HCT116 (cell line): ENCODE measurements around the gene RBM44. TPM values are rescaled to one million over a fixed set of nuclear protein-coding genes. Genes with fewer than 3 reads are reported as not detected.

ENCODE experiments used
- ATAC-seq: fragments of 200-7000 bp; cut with Tn5 transposase; 2 replicates; pipeline ENCODE4 v1.9.1; 2020; ENCODE audit warnings: mild to moderate bottlenecking, moderate library complexity
- BruUV-seq: library from RNA; stranded (reverse); fragments of 400-500 nt; replicated peaks from 2 replicates; lab custom pipeline; 2021; lab: Mats Ljungman, UMichigan
- CTCF ChIA-PET: fragments of 300-600 bp; sonication (Branson Sonifier 250); formaldehyde crosslinking; loops from one replicate; lab custom pipeline; 2021; ENCODE audit warnings: antibody characterized with exemption; lab: Charles Lee
- POLR2A ChIA-PET: fragments of 300-600, 350-600 bp; sonication (Branson Sonifier 250); formaldehyde crosslinking; loops from one replicate; lab custom pipeline; 2021; ENCODE audit warnings: antibody characterized with exemption; lab: Charles Lee
- RAD21 ChIA-PET, 2 experiments: fragments of 300-600 bp; sonication (Branson Sonifier 250); formaldehyde crosslinking; loops; one replicate each; lab custom pipeline; 2023; ENCODE audit warnings: low total read pairs in 2 of 2; ENCODE audit not compliant: uncharacterized antibody in 2 of 2, unreplicated experiment in 2 of 2, low non-redundant PET in 1 of 2; lab: Charles Lee
- DNase-seq: peaks from one replicate; pipeline ENCODE4 v3.0.0-alpha.2; 2010; ENCODE audit warnings: low read depth, low spot score
- H2AFZ ChIP-seq: fragments of 200-600 bp; shearing (Covaris generic), sonication (generic); 2 replicates; pipeline ENCODE4 v1.6.1; 2017; ENCODE audit warnings: low read depth, mixed run types, mixed read lengths, antibody characterized with exemption, low read length; ENCODE audit not compliant: poor library complexity, severe bottlenecking
- H3K27ac ChIP-seq: 2 replicates; pipeline ENCODE4 v1.5.1; 2012; ENCODE audit warnings: low read depth, low read length
- H3K27me3 ChIP-seq: fragments of 200-600 bp; sonication (generic); 2 replicates; pipeline ENCODE4 v1.6.1; 2016; ENCODE audit warnings: mixed run types, low read length, mixed read lengths; ENCODE audit not compliant: insufficient read depth
- H3K36me3 ChIP-seq, 2 experiments: fragments of 200-500 bp in 1 of 2; fragments of 200-600 bp in 1 of 2; sonication (Bioruptor generic) in 1 of 2; sonication (generic) in 1 of 2; 2 replicates each; pipeline versions ENCODE4 v1.5.1 to v1.6.1; 2014 to 2016; ENCODE audit warnings: low read length in 2 of 2, inconsistent platforms in 1 of 2, mixed read lengths in 1 of 2, mixed run types in 1 of 2; ENCODE audit not compliant: insufficient read depth in 2 of 2, control insufficient read depth in 1 of 2
- H3K4me1 ChIP-seq, 2 experiments: fragments of 200-600 bp in 1 of 2; sonication (generic) in 1 of 2; 2 replicates each; pipeline versions ENCODE4 v1.5.1 to v1.6.1; 2012 to 2017; ENCODE audit warnings: low read length in 2 of 2, inconsistent platforms in 1 of 2, mild to moderate bottlenecking in 1 of 2, mixed read lengths in 1 of 2, mixed run types in 1 of 2, moderate library complexity in 1 of 2; ENCODE audit not compliant: insufficient read depth in 2 of 2, control insufficient read depth in 1 of 2
- H3K4me2 ChIP-seq: fragments of 200-600 bp; sonication (generic); 2 replicates; pipeline ENCODE4 v1.6.1; 2017; ENCODE audit warnings: mixed run types, low read length, mixed read lengths
- H3K4me3 ChIP-seq, 2 experiments: fragments of 200-600 bp in 1 of 2; sonication (generic) in 1 of 2; replicated peaks in 1 of 2; 2 replicates each; pipeline ENCODE4 v1.5.1; 2011 to 2016; ENCODE audit warnings: low read length in 2 of 2, control low read depth in 1 of 2, low read depth in 1 of 2, mild to moderate bottlenecking in 1 of 2, mixed read lengths in 1 of 2, mixed run types in 1 of 2
- H3K79me2 ChIP-seq: fragments of 200-600 bp; sonication (generic); 2 replicates; pipeline ENCODE4 v1.6.1; 2017; ENCODE audit warnings: mild to moderate bottlenecking, mixed run types, low read length, moderate library complexity, mixed read lengths; ENCODE audit not compliant: insufficient read depth
- H3K9ac ChIP-seq: fragments of 200-600 bp; sonication (generic); 2 replicates; pipeline ENCODE4 v1.6.1; 2016; ENCODE audit warnings: low read length, mixed read lengths
- H3K9me2 ChIP-seq: fragments of 200-600 bp; sonication (generic), shearing (Covaris generic); 2 replicates; pipeline ENCODE4 v1.6.1; 2017; ENCODE audit warnings: mixed run types, mild to moderate bottlenecking, moderate library complexity; ENCODE audit not compliant: insufficient read depth
- H3K9me3 ChIP-seq, 2 experiments: fragments of 200-500 bp in 1 of 2; fragments of 200-600 bp in 1 of 2; sonication (Bioruptor generic) in 1 of 2; sonication (generic) in 1 of 2; 2 replicates each; pipeline ENCODE4 v1.6.1; 2014 to 2017; ENCODE audit warnings: low read length in 2 of 2, mixed read lengths in 2 of 2, inconsistent platforms in 1 of 2, low read depth in 1 of 2, mild to moderate bottlenecking in 1 of 2, mixed run types in 1 of 2, moderate library complexity in 1 of 2; ENCODE audit not compliant: control insufficient read depth in 1 of 2, insufficient read depth in 1 of 2
- H4K20me1 ChIP-seq: fragments of 200-600 bp; sonication (generic), shearing (Covaris generic); 2 replicates; pipeline ENCODE4 v1.6.1; 2017; ENCODE audit warnings: mixed run types, mild to moderate bottlenecking, moderate library complexity; ENCODE audit not compliant: insufficient read depth
- EGR1 ChIP-seq: IDR thresholded peaks from 2 replicates; pipeline ENCODE4 v1.6.1; 2012; ENCODE audit warnings: low read depth
- ELF1 ChIP-seq: IDR thresholded peaks from 2 replicates; pipeline ENCODE4 v1.6.1; 2012; ENCODE audit warnings: low read depth, borderline replicate concordance
- FOSL1 ChIP-seq: IDR thresholded peaks from 2 replicates; pipeline ENCODE4 v1.6.1; 2012; ENCODE audit warnings: low read depth
- JUND ChIP-seq: IDR thresholded peaks from 2 replicates; pipeline ENCODE4 v1.6.1; 2012
- POLR2A ChIP-seq: IDR thresholded peaks from 2 replicates; pipeline ENCODE4 v1.7.0; 2011; ENCODE audit warnings: borderline replicate concordance; ENCODE audit not compliant: insufficient read depth, insufficient read length; ENCODE audit errors: extremely low read depth
- REST ChIP-seq: IDR thresholded peaks from 2 replicates; pipeline ENCODE4 v1.6.1; 2012; ENCODE audit warnings: low read depth
- SIN3A ChIP-seq: IDR thresholded peaks from 2 replicates; pipeline ENCODE4 v1.6.1; 2012; ENCODE audit warnings: low read depth
- SP1 ChIP-seq: IDR thresholded peaks from 2 replicates; pipeline ENCODE4 v1.6.1; 2012; ENCODE audit warnings: low read depth
- TCF7L2 ChIP-seq: IDR thresholded peaks from 2 replicates; pipeline ENCODE4 v1.7.0; 2011; ENCODE audit warnings: borderline replicate concordance, inconsistent platforms; ENCODE audit not compliant: insufficient read depth, insufficient read length; ENCODE audit errors: extremely low read depth
- YY1 ChIP-seq: IDR thresholded peaks from 2 replicates; pipeline ENCODE4 v1.6.1; 2011; ENCODE audit warnings: low read length, low read depth, moderate library complexity, mild to moderate bottlenecking; ENCODE audit not compliant: insufficient replicate concordance; ENCODE audit errors: extremely low read depth
- ZFX ChIP-seq: fragments of 450-650 bp; IDR thresholded peaks from 2 replicates; pipeline ENCODE4 v1.6.1; 2017
- ZNF274 ChIP-seq: fragments of 200-500 bp; sonication (Bioruptor generic); IDR thresholded peaks from 2 replicates; pipeline ENCODE4 v1.6.1; 2014; ENCODE audit warnings: mild to moderate bottlenecking, low read depth, low read length, inconsistent platforms
- intact Hi-C: fragments of 100-400 bp; cut with micrococcal nuclease; formaldehyde crosslinking; loops from 2 replicates; pipeline ENCODE4 v1.10.0; 2022
- total RNA-seq: library from RNA; stranded (reverse); gene quantifications from one replicate; pipeline ENCODE4 v1.2.1, GENCODE V29; 2021; ENCODE audit not compliant: unreplicated experiment

The RBM44 gene
- total RNA-seq, 1 experiment from 2014 or later, result 0.54 TPM

- no peak for TF ChIP-seq REST
- no peak for TF ChIP-seq JUND
- TF ChIP-seq EGR1, result no peak
- no peak for TF ChIP-seq SP1
- no peak for TF ChIP-seq ZNF274
- TF ChIP-seq ELF1, result no peak
- TF ChIP-seq ZFX, result no peak
- no peak for TF ChIP-seq SIN3A
- TF ChIP-seq TCF7L2, result no peak
- TF ChIP-seq YY1, result no peak
- TF ChIP-seq POLR2A, result no peak
- no peak for TF ChIP-seq FOSL1
- TF ChIP-seq, all 23 proteins: peak for 0
- Histone ChIP-seq H3K36me3 (no peaks in the 10 kb centered on the region), H4K20me1 (no peaks in the 10 kb centered on the region), H3K27me3 (no peaks in the 10 kb centered on the region), H3K9ac (no peak overlapping the region), H3K4me1 (no peaks in the 10 kb centered on the region), H3K79me2 (no peaks in the 10 kb centered on the region), H3K9me2 (no peaks in the 10 kb centered on the region), H3K4me3 (no peak overlapping the region), H3K9me3 (no peaks in the 10 kb centered on the region), H3K4me2 (no peak overlapping the region), H3K27ac (no peak overlapping the region), H2AFZ (no peak overlapping the region)
- POLR2A ChIA-PET, result no interaction called here
- CTCF ChIA-PET, result no interaction called here
- intact Hi-C loops, result no loop called here
- DNase-seq (no peak), ATAC-seq (no peak)
- RAD21 ChIA-PET, result no interaction called here
- no TSS peak for BruUV-seq
These were observed 1.3 kb upstream of the RBM44 start for GRCh38 chr2:237797253-237797652.
